Measurements from ENCODE around the gene DTNA.

DNA sequence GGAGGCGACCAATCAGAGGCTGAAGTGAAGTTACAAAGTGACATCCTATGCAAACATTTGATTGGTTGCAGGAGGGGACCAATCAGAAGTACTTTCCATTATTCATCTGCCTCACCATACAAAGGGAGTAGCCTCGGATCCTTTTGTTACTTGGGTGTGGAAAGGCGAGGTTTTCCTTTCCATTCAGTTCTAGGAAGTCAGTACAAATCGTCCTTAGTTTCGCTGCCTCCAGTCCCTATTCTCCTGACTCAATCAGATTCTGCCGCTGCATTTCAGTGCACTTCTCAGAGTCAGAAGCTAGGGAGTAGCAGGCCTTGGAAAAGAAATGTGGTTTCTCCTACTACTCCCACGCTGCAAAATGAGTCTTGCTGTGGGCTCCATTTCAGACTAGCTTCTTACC lies 149.4 kb downstream of the DTNA start:
- TF ChIP-seq SUZ12 (IDR thresholded peaks at IDR 0.05) (no peak), TARDBP (IDR thresholded peaks at IDR 0.05) (no peak)

Measured in HEK293T (cell line).